GM19193 (cell line): ENCODE results near the gene PRKN.

Source experiments
- POLR2A ChIP-seq: IDR thresholded peaks from 4 replicates; pipeline ENCODE4 v1.6.1; 2011; ENCODE audit not compliant: insufficient read depth, insufficient read length; ENCODE audit errors: extremely low read depth

The PRKN gene

GRCh38 chr6:162069995-162070394 is 657.6 kb downstream of the PRKN start:
- TF ChIP-seq POLR2A: no peak

- no peak for TF ChIP-seq POLR2A
These were observed 659.2 kb downstream of the PRKN start for GRCh38 chr6:162068340-162068739.

GRCh38 chr6:162063666-162064065 is 663.9 kb downstream of the PRKN start:
- TF ChIP-seq POLR2A: no peak

GRCh38 chr6:162058281-162058875 is 669.2 kb downstream of the PRKN start:
- TF ChIP-seq POLR2A: no peak

GRCh38 chr6:162056745-162057144 is 670.8 kb downstream of the PRKN start:
- TF ChIP-seq POLR2A: no peak

- no peak for TF ChIP-seq POLR2A
These were observed 671.5 kb downstream of the PRKN start for GRCh38 chr6:162056061-162056460.

- TF ChIP-seq POLR2A: no peak
These were observed 672.2 kb downstream of the PRKN start for GRCh38 chr6:162055365-162055764.

- no peak for TF ChIP-seq POLR2A
These were observed 674.5 kb downstream of the PRKN start for GRCh38 chr6:162053084-162053483.

GRCh38 chr6:162050579-162050978 is 677.0 kb downstream of the PRKN start:
- TF ChIP-seq POLR2A: no peak

GRCh38 chr6:162046324-162046723 is 681.2 kb downstream of the PRKN start:
- no peak for TF ChIP-seq POLR2A

- TF ChIP-seq POLR2A: no peak
These were observed 694.9 kb downstream of the PRKN start for GRCh38 chr6:162032620-162033019.

- no peak for TF ChIP-seq POLR2A
These were observed 697.5 kb downstream of the PRKN start for GRCh38 chr6:162029873-162030576.

- no peak for TF ChIP-seq POLR2A
These were observed 700.7 kb downstream of the PRKN start for GRCh38 chr6:162026843-162027242.

GRCh38 chr6:162026031-162026430 is 701.5 kb downstream of the PRKN start:
- TF ChIP-seq POLR2A: no peak

GRCh38 chr6:162019349-162019748 is 708.2 kb downstream of the PRKN start:
- TF ChIP-seq POLR2A: no peak

- TF ChIP-seq POLR2A: no peak
These were observed 710.0 kb downstream of the PRKN start for GRCh38 chr6:162017536-162017935.
